ENCODE data around the gene FOCAD.
A peak's percentile ranks its signal among the peaks of the same experiment; 100 is the strongest.
"Not testable (repeated sequence)": the region's sequence is repeated elsewhere in the genome, so short reads cannot be mapped to it uniquely, and the experiment has no call there.

FOCAD gene

GRCh38 chr9:20684035-20684874 is at the start of gene FOCAD:
FOCAD (plus strand) TSS chr9:20684259; CDS start chr9:20715354, 31,095 bp downstream.
- DNase-seq: peak; percentile 97

GRCh38 chr9:20634895-20635294 is 49.2 kb upstream of the FOCAD start:
- no peak for DNase-seq

- no peak for DNase-seq
Observed at GRCh38 chr9:20636888-20637440, 47.1 kb upstream of the FOCAD start.

- peak; percentile 86 for DNase-seq
Observed at GRCh38 chr9:20640331-20641187, 43.5 kb upstream of the FOCAD start.

- no peak for DNase-seq
Observed at GRCh38 chr9:20642045-20642444, 42.0 kb upstream of the FOCAD start.

- DNase-seq: no peak
Observed at GRCh38 chr9:20643660-20644059, 40.4 kb upstream of the FOCAD start.

GRCh38 chr9:20646656-20647055 is 37.4 kb upstream of the FOCAD start:
- no peak for DNase-seq

GRCh38 chr9:20649381-20649780 is 34.7 kb upstream of the FOCAD start:
- DNase-seq: no peak

GRCh38 chr9:20650313-20650712 is 33.7 kb upstream of the FOCAD start:
- DNase-seq: no peak

- DNase-seq: no peak
Observed at GRCh38 chr9:20650750-20651299, 33.2 kb upstream of the FOCAD start.

GRCh38 chr9:20651939-20652338 is 32.1 kb upstream of the FOCAD start:
- no peak for DNase-seq

GRCh38 chr9:20658246-20658667 is 25.8 kb upstream of the FOCAD start:
- peak; percentile 64 for DNase-seq

GRCh38 chr9:20658677-20659473 is 25.2 kb upstream of the FOCAD start:
- no peak for DNase-seq

GRCh38 chr9:20659474-20659967 is 24.5 kb upstream of the FOCAD start:
- no peak for DNase-seq

- no peak for DNase-seq
Observed at GRCh38 chr9:20662156-20662555, 21.9 kb upstream of the FOCAD start.

- DNase-seq: no peak
Observed at GRCh38 chr9:20663133-20663532, 20.9 kb upstream of the FOCAD start.

- no peak for DNase-seq
Observed at GRCh38 chr9:20664501-20664900, 19.6 kb upstream of the FOCAD start.

- DNase-seq: no peak
Observed at GRCh38 chr9:20670395-20670794, 13.7 kb upstream of the FOCAD start.

GRCh38 chr9:20671635-20672034 is 12.4 kb upstream of the FOCAD start:
- DNase-seq: no peak

- not testable (repeated sequence) for DNase-seq
Observed at GRCh38 chr9:20673537-20673936, 10.5 kb upstream of the FOCAD start.

- DNase-seq: no peak
Observed at GRCh38 chr9:20681467-20681866, 2.6 kb upstream of the FOCAD start.

GRCh38 chr9:20683351-20684034 is 566 bp upstream of the FOCAD start:
- DNase-seq: no peak
